Measurements from ENCODE around the gene INTS1. TPM values are rescaled to one million over a fixed set of nuclear protein-coding genes. Genes with fewer than 3 reads are reported as not detected.
A peak's percentile ranks its signal among the peaks of the same experiment; 100 is the strongest.

Gene INTS1
- total RNA-seq, 1 donor = 66.2 TPM

- Histone ChIP-seq H2AFZ (ENCODE audit: low read length) (no peak overlapping the region), H3K36me3 (ENCODE audit: insufficient read depth, low read length) (peaks cover 14% of the 10 kb centered on the region), H3K4me2 (ENCODE audit: insufficient read depth, low read length) (no peak overlapping the region), H3K27me3 (ENCODE audit: insufficient read depth, low read length) (no peaks in the 10 kb centered on the region), H3K79me2 (ENCODE audit: insufficient read depth, low read length) (peaks cover 76% of the 10 kb centered on the region), H3K4me1 (ENCODE audit: insufficient read depth, low read length) (peaks cover 52% of the 10 kb centered on the region), H3K27ac (ENCODE audit: low read depth, low read length) (peak overlapping the region; percentile 99), H4K20me1 (ENCODE audit: insufficient read depth, low read length) (peaks cover 7% of the 10 kb centered on the region), H3K9me3 (ENCODE audit: low read depth, low read length) (no peaks in the 10 kb centered on the region), H3K4me3 (ENCODE audit: insufficient read depth, low read length) (no peak overlapping the region)
- no peak for TF ChIP-seq CTCF (IDR thresholded peaks at IDR 0.05; ENCODE audit: extremely low read depth, low read depth, low read length)
- DNase-seq (ENCODE audit: insufficient read length, low spot score, missing footprints) = no peak
Measured at GRCh38 chr7:1535701-1536454, 31.7 kb upstream of the INTS1 start.

- Histone ChIP-seq H3K4me2 (ENCODE audit: insufficient read depth, low read length) (no peak overlapping the region), H3K27ac (ENCODE audit: low read depth, low read length) (peak overlapping the region; percentile 95), H3K79me2 (ENCODE audit: insufficient read depth, low read length) (peaks cover 72% of the 10 kb centered on the region), H4K20me1 (ENCODE audit: insufficient read depth, low read length) (peaks cover 7% of the 10 kb centered on the region), H2AFZ (ENCODE audit: low read length) (no peak overlapping the region), H3K9me3 (ENCODE audit: low read depth, low read length) (no peaks in the 10 kb centered on the region), H3K36me3 (ENCODE audit: insufficient read depth, low read length) (peaks cover 10% of the 10 kb centered on the region), H3K4me3 (ENCODE audit: insufficient read depth, low read length) (no peak overlapping the region), H3K27me3 (ENCODE audit: insufficient read depth, low read length) (no peaks in the 10 kb centered on the region), H3K4me1 (ENCODE audit: insufficient read depth, low read length) (peaks cover 52% of the 10 kb centered on the region)
- no peak for TF ChIP-seq CTCF (IDR thresholded peaks at IDR 0.05; ENCODE audit: extremely low read depth, low read depth, low read length)
- no peak for DNase-seq (ENCODE audit: insufficient read length, low spot score, missing footprints)
Measured at GRCh38 chr7:1535100-1535458, 30.9 kb upstream of the INTS1 start.

- Histone ChIP-seq H3K4me3 (ENCODE audit: insufficient read depth, low read length) (peak overlapping the region; percentile 35), H3K9me3 (ENCODE audit: low read depth, low read length) (no peaks in the 10 kb centered on the region), H3K27me3 (ENCODE audit: insufficient read depth, low read length) (no peaks in the 10 kb centered on the region), H3K79me2 (ENCODE audit: insufficient read depth, low read length) (peaks cover 66% of the 10 kb centered on the region), H3K4me2 (ENCODE audit: insufficient read depth, low read length) (peak overlapping the region; percentile 36), H3K27ac (ENCODE audit: low read depth, low read length) (peak overlapping the region; percentile 95), H4K20me1 (ENCODE audit: insufficient read depth, low read length) (peaks cover 7% of the 10 kb centered on the region), H3K4me1 (ENCODE audit: insufficient read depth, low read length) (peaks cover 52% of the 10 kb centered on the region), H3K36me3 (ENCODE audit: insufficient read depth, low read length) (peaks cover 6% of the 10 kb centered on the region), H2AFZ (ENCODE audit: low read length) (no peak overlapping the region)
- TF ChIP-seq CTCF (IDR thresholded peaks at IDR 0.05; ENCODE audit: extremely low read depth, low read depth, low read length) = no peak
- no peak for DNase-seq (ENCODE audit: insufficient read length, low spot score, missing footprints)
Measured at GRCh38 chr7:1534330-1535099, 30.3 kb upstream of the INTS1 start.
